Measurements from ENCODE around the gene ABCC10. TPM values are rescaled to one million over a fixed set of nuclear protein-coding genes. Genes with fewer than 3 reads are reported as not detected.
A peak's percentile ranks its signal among the peaks of the same experiment; 100 is the strongest.
"Not testable (repeated sequence)": the region's sequence is repeated elsewhere in the genome, so short reads cannot be mapped to it uniquely, and the experiment has no call there.

Gene ABCC10
- total and polyA plus RNA-seq, 2 donors from 2014 or later: 12.0 to 30.2 TPM

DNA sequence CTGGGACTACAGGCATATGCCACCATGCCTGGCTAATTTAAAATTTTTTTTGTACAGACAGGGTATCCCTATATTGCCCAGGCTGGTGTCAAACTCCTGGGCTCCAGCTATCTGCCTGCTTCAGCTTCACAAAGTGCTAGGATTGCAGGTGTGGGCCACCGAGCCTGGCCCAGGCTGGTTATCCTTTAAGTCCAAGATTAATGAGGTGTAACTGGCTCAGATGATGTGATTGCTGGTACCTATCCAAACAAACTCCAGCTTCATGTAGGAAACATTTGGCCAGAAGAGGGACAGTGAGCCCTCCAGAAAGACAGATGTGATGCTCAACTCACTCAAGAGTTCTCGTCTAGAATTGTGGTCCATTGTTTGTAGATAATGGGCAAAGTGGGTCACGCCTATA, 48.7 kb upstream of the ABCC10 start:
- no peaks in the 10 kb centered on the region for H3K27me3 ChIP-seq (ENCODE audit: control insufficient read depth, insufficient read depth, low read length)
- FAIRE-seq: no peak
- H3K9ac ChIP-seq (ENCODE audit: low read length in 3 of 3): no peak overlapping the region
- no peak overlapping the region for H3K27ac ChIP-seq (ENCODE audit: low read depth in 2 of 2, low read length in 2 of 2)
- no peak overlapping the region for H3K4me3 ChIP-seq (ENCODE audit: low read length in 3 of 3)
- H3K9me3 ChIP-seq (ENCODE audit: control insufficient read depth in 2 of 3, insufficient read depth in 1 of 3, low read length in 3 of 3): no peaks in the 10 kb centered on the region
- TF ChIP-seq CTCF (IDR thresholded peaks at IDR 0.05; ENCODE audit: borderline replicate concordance, extremely low read depth, insufficient read depth): no peak
- no peaks in the 10 kb centered on the region for H3K36me3 ChIP-seq (ENCODE audit: control insufficient read depth in 2 of 3, insufficient read depth in 3 of 3, low read length in 3 of 3)
- H3K4me1 ChIP-seq (ENCODE audit: control insufficient read depth in 2 of 3, insufficient read depth in 2 of 3, low read depth in 1 of 3, low read length in 3 of 3): peaks cover 0 to 5% (median 2%) of the 10 kb centered on the region in 3 donors
- peak in 3 of 5 donors; percentile 50 to 78 (median 78) for DNase-seq
- intact Hi-C loops (cut with DNase I): no loop called here

DNA sequence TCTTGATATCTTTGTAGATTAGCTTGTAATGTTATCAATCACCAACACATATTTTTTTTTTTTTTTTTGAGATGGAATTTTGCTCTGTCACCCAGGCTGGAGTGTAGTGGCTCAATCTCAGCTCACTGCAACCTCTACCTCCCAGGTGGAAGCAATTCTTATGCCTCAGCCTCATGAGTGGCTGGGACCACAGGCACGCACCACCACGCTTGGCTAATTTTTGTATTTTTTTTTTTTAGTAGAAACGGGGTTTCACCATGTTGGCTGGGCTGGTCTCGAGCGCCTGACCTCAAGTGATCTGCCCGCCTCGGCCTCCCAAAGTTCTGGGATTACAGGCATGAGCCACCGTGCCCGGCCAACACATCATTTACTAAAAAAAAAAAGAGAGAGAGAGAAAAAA, 46.5 kb upstream of the ABCC10 start:
- FAIRE-seq; intact Hi-C loops (cut with DNase I); H3K9ac ChIP-seq (ENCODE audit: low read length in 3 of 3); H3K9me3 ChIP-seq (ENCODE audit: control insufficient read depth in 2 of 3, insufficient read depth in 1 of 3, low read length in 3 of 3); H3K27ac ChIP-seq (ENCODE audit: low read depth in 2 of 2, low read length in 2 of 2); H3K4me3 ChIP-seq (ENCODE audit: low read length in 3 of 3); DNase-seq; H3K27me3 ChIP-seq (ENCODE audit: control insufficient read depth, insufficient read depth, low read length); H3K36me3 ChIP-seq (ENCODE audit: control insufficient read depth in 2 of 3, insufficient read depth in 3 of 3, low read length in 3 of 3); H3K4me1 ChIP-seq (ENCODE audit: control insufficient read depth in 2 of 3, insufficient read depth in 2 of 3, low read depth in 1 of 3, low read length in 3 of 3): not testable (repeated sequence)

DNA sequence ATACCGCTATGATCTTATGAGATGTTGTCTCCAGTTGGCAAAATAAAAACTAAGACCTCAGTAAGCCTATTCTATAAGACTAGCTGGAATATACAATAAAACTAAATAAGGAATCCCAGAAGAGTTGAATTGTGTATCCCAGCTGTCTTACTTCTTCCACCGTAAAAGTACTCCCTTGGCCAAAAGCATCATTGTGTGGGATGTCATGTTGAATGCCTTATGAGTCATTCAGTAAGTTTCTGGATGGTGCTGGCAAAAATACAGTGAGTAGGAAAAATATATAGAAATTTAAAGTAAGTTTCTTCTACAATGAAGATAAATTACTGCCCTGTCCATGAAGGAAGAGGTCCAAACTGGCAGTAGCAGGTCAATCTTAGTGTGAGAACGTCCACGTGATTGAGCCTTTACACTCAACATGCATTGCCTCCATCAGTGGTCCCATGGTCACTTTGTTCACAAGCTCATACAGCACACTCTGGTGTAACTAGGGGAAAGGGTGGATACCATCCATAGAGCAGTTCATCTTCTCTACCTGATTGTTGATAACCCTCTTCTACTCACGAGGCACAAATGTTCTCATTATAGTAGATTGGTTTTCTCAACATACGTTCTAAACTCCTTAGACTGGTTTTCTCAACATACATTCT, 44.2 kb upstream of the ABCC10 start:
- no peak overlapping the region for H3K9ac ChIP-seq (ENCODE audit: low read length in 3 of 3)
- H3K36me3 ChIP-seq (ENCODE audit: control insufficient read depth in 2 of 3, insufficient read depth in 3 of 3, low read length in 3 of 3): no peaks in the 10 kb centered on the region
- DNase-seq: no peak
- no peak for TF ChIP-seq CTCF (IDR thresholded peaks at IDR 0.05; ENCODE audit: borderline replicate concordance, extremely low read depth, insufficient read depth)
- no peaks in the 10 kb centered on the region for H3K27me3 ChIP-seq (ENCODE audit: control insufficient read depth, insufficient read depth, low read length)
- intact Hi-C loops (cut with DNase I): no loop called here
- no peak overlapping the region for H3K27ac ChIP-seq (ENCODE audit: low read depth in 2 of 2, low read length in 2 of 2)
- H3K4me3 ChIP-seq (ENCODE audit: low read length in 3 of 3): no peak overlapping the region
- no peak for FAIRE-seq
- no peaks in the 10 kb centered on the region for H3K4me1 ChIP-seq (ENCODE audit: control insufficient read depth in 2 of 3, insufficient read depth in 2 of 3, low read depth in 1 of 3, low read length in 3 of 3)
- no peaks in the 10 kb centered on the region for H3K9me3 ChIP-seq (ENCODE audit: control insufficient read depth in 2 of 3, insufficient read depth in 1 of 3, low read length in 3 of 3)

DNA sequence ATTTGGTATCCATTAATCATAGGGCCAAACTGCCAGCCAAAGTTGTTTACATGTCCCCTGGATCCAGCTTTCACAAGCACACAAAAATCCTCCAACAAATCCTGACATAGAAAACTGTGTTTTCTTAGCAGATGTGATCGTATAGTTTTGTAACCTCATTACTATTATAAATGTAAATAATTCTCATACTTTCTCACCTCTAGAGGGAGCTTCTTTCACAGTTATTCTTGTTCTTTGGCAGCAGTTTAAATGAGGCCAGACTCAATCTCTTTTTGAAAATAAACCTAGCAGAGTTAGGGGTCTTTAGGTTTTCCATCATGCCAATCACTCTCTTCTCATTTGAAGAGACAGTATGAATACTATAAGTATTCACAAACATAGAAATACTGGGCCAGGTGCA, 40.8 kb upstream of the ABCC10 start:
- TF ChIP-seq CTCF (IDR thresholded peaks at IDR 0.05; ENCODE audit: borderline replicate concordance, extremely low read depth, insufficient read depth): peak; percentile 25
- Histone ChIP-seq H3K9me3 (ENCODE audit: control insufficient read depth in 2 of 3, insufficient read depth in 1 of 3, low read length in 3 of 3) (no peaks in the 10 kb centered on the region), H3K9ac (ENCODE audit: low read length in 3 of 3) (no peak overlapping the region), H3K27ac (ENCODE audit: low read depth in 2 of 2, low read length in 2 of 2) (no peak overlapping the region), H3K36me3 (ENCODE audit: control insufficient read depth in 2 of 3, insufficient read depth in 3 of 3, low read length in 3 of 3) (no peaks in the 10 kb centered on the region), H3K4me1 (ENCODE audit: control insufficient read depth in 2 of 3, insufficient read depth in 2 of 3, low read depth in 1 of 3, low read length in 3 of 3) (peaks cover 0 to 2% (median 0%) of the 10 kb centered on the region in 3 donors), H3K4me3 (ENCODE audit: low read length in 3 of 3) (no peak overlapping the region), H3K27me3 (ENCODE audit: control insufficient read depth, insufficient read depth, low read length) (no peaks in the 10 kb centered on the region)
- intact Hi-C loops (cut with DNase I): no loop called here
- FAIRE-seq (peak; percentile 23), DNase-seq (no peak)

Data from kidney (tissue), 14 donors.